MCF 10A (cell line): Measurements from ENCODE around the gene KAZN. TPM values are rescaled to one million over a fixed set of nuclear protein-coding genes. Genes with fewer than 3 reads are reported as not detected.

Experiments
- BruUV-seq: library from RNA; stranded (reverse); fragments of 400-500 nt; replicated peaks from 2 replicates; lab custom pipeline; 2021; lab: Mats Ljungman, UMichigan
- CTCF ChIA-PET: fragments of 300-600 bp; sonication (Branson Sonifier 250); formaldehyde crosslinking; extraction: SDS; loops from one replicate; lab custom pipeline; 2021; ENCODE audit warnings: antibody characterized with exemption, inconsistent platforms; lab: Yijun Ruan, JAX
- POLR2A ChIA-PET: fragments of 300-600, 350-650 bp; sonication (Branson Sonifier 250); formaldehyde crosslinking; extraction: SDS; loops from one replicate; lab custom pipeline; 2020; ENCODE audit warnings: antibody characterized with exemption, inconsistent platforms; lab: Yijun Ruan, JAX
- DNase-seq: peaks from one replicate; pipeline ENCODE4 v3.0.0-alpha.2; 2018; ENCODE audit not compliant: unreplicated experiment
- H3K27ac Mint-ChIP-seq: one replicate; pipeline ENCODE4 v1.8.0; 2022; ENCODE audit warnings: mild to moderate bottlenecking, low read depth, mixed read lengths; ENCODE audit not compliant: unreplicated experiment
- H3K27me3 Mint-ChIP-seq: one replicate; pipeline ENCODE4 v1.8.0; 2022; ENCODE audit warnings: mixed read lengths; ENCODE audit not compliant: insufficient read depth, unreplicated experiment
- H3K36me3 Mint-ChIP-seq: one replicate; pipeline ENCODE4 v1.8.0; 2022; ENCODE audit warnings: mild to moderate bottlenecking, moderate library complexity, mixed read lengths; ENCODE audit not compliant: insufficient read depth, unreplicated experiment
- H3K4me1 Mint-ChIP-seq: one replicate; pipeline ENCODE4 v1.8.0; 2022; ENCODE audit warnings: mixed read lengths; ENCODE audit not compliant: insufficient read depth, unreplicated experiment
- H3K4me3 Mint-ChIP-seq: one replicate; pipeline ENCODE4 v1.8.0; 2022; ENCODE audit warnings: mild to moderate bottlenecking, moderate library complexity, mixed read lengths; ENCODE audit not compliant: unreplicated experiment
- H3K9me3 Mint-ChIP-seq: one replicate; pipeline ENCODE4 v1.8.0; 2022; ENCODE audit warnings: mixed read lengths; ENCODE audit not compliant: unreplicated experiment
- intact Hi-C: fragments of 100-400 bp; cut with micrococcal nuclease; formaldehyde crosslinking; loops from 2 replicates; pipeline ENCODE4 v1.14.1; 2022
- total RNA-seq: library from RNA; stranded (reverse); gene quantifications from 2 replicates; pipeline ENCODE4 v1.2.3, GENCODE V29; 2022
- TF ChIP-seq, protein P1 (sequence below): fragments of 200-600 bp; IDR thresholded peaks from one replicate; pipeline ENCODE4 v1.8.0; 2022; ENCODE audit warnings: antibody characterized with exemption, mild to moderate bottlenecking; ENCODE audit not compliant: unreplicated experiment

Gene KAZN
- total RNA-seq, 1 experiment from 2014 or later = 3.3 TPM

- BruUV-seq = no TSS peak
- ChIA-PET CTCF (interaction anchor here (0.6 kb wide), 1 partner anchor 14 kb away, joined by 3 read pairs; no protein-coding TSS in a partner anchor), POLR2A (no interaction called here)
- H3K4me1 Mint-ChIP-seq = no peaks in the 10 kb centered on the region
- peaks cover 17% of the 10 kb centered on the region for H3K27me3 Mint-ChIP-seq
- intact Hi-C loops = no loop called here
- DNase-seq = no peak
- TF ChIP-seq, protein P1, sequence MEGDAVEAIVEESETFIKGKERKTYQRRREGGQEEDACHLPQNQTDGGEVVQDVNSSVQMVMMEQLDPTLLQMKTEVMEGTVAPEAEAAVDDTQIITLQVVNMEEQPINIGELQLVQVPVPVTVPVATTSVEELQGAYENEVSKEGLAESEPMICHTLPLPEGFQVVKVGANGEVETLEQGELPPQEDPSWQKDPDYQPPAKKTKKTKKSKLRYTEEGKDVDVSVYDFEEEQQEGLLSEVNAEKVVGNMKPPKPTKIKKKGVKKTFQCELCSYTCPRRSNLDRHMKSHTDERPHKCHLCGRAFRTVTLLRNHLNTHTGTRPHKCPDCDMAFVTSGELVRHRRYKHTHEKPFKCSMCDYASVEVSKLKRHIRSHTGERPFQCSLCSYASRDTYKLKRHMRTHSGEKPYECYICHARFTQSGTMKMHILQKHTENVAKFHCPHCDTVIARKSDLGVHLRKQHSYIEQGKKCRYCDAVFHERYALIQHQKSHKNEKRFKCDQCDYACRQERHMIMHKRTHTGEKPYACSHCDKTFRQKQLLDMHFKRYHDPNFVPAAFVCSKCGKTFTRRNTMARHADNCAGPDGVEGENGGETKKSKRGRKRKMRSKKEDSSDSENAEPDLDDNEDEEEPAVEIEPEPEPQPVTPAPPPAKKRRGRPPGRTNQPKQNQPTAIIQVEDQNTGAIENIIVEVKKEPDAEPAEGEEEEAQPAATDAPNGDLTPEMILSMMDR = no peak
- no peaks in the 10 kb centered on the region for H3K9me3 Mint-ChIP-seq
- H3K27ac Mint-ChIP-seq = no peak overlapping the region
- H3K4me3 Mint-ChIP-seq = no peak overlapping the region
- H3K36me3 Mint-ChIP-seq = no peaks in the 10 kb centered on the region
Measured at GRCh38 chr1:14614341-14614740, 15.9 kb downstream of the KAZN start.

DNA sequence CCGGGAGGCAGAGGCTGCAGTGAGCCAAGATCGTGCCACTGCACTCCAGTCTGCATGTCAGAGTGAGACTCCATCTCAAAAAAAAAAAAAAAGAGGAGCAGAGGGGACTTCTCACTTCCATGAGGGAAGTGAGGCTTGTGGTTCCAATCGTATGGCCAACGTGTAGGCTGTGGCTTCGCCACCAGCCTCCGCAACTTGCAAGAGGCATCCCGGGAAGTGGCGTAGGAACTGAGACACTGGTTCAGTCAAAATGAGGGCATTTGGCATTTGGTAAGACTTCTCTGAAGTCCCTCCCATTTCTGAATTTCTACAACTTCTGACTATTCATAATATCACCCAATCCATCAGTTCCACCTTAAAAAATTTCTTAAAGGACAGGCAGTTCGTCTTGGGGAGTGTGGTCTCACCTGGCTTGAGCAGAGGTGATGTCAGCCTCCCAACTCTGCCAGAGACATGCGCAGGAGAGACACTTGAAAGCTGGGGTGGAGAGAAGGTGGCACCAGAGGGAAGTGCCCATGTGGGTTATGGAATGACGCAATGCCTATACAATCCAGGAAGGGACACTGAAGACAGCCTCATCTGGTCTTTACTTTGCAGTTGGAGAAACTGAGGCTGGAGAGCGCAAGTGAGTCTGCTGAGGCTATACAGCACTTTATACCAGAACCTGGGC is 17.2 kb downstream of the KAZN start:
- ChIA-PET POLR2A (no interaction called here), CTCF (no interaction called here)
- intact Hi-C loops = no loop called here
- Mint-ChIP-seq H3K4me3 (no peak overlapping the region), H3K27me3 (peaks cover 17% of the 10 kb centered on the region), H3K9me3 (no peaks in the 10 kb centered on the region), H3K27ac (no peak overlapping the region), H3K4me1 (no peaks in the 10 kb centered on the region), H3K36me3 (no peaks in the 10 kb centered on the region)
- TF ChIP-seq, protein P1 = no peak
- BruUV-seq = no TSS peak
- no peak for DNase-seq

- intact Hi-C loops = no loop called here
- Mint-ChIP-seq H3K36me3 (no peaks in the 10 kb centered on the region), H3K9me3 (no peaks in the 10 kb centered on the region), H3K27ac (no peak overlapping the region), H3K4me1 (no peaks in the 10 kb centered on the region), H3K27me3 (peaks cover 17% of the 10 kb centered on the region), H3K4me3 (no peak overlapping the region)
- BruUV-seq = no TSS peak
- no peak for DNase-seq
- TF ChIP-seq, protein P1 = no peak
- CTCF ChIA-PET = interaction anchor here (1.2 kb wide), 1 partner anchor 34 kb away, joined by 3 read pairs; no protein-coding TSS in a partner anchor
- POLR2A ChIA-PET = no interaction called here
Measured at GRCh38 chr1:14616632-14617396, 18.3 kb downstream of the KAZN start.

DNA sequence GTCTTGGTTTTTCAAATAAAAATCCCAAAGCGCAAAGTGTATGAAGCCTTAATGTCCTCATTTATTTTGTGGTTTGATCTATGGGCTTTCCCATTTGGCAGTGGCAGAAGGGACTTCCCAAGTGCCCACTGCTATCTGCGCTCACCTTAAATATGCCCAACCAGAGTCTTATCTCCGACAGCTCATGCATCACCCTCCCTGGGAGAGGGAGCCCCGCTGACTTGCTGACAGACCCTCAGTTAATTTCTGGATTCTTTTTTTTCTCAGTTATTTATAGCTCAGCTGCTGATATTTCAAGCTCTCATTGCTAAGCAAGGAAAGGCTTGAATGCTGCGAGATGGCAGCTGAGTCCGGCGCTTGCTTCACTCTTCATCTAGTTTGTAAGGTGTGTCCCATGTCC is 19.3 kb downstream of the KAZN start:
- BruUV-seq = no TSS peak
- Mint-ChIP-seq H3K36me3 (no peaks in the 10 kb centered on the region), H3K4me1 (no peaks in the 10 kb centered on the region), H3K27me3 (peaks cover 17% of the 10 kb centered on the region), H3K27ac (no peak overlapping the region), H3K4me3 (no peak overlapping the region), H3K9me3 (no peaks in the 10 kb centered on the region)
- no peak for DNase-seq
- TF ChIP-seq, protein P1 = no peak
- POLR2A ChIA-PET = interaction anchor here (0.6 to 0.7 kb wide), 2 partner anchors 82 to 158 kb away, joined by 3 read pairs; no protein-coding TSS in a partner anchor
- CTCF ChIA-PET = interaction anchor here (1.2 kb wide), 1 partner anchor 33 kb away, joined by 3 read pairs; no protein-coding TSS in a partner anchor
- intact Hi-C loops = no loop called here
